H1 (cell line): ENCODE measurements around the gene DEXI. TPM values are rescaled to one million over a fixed set of nuclear protein-coding genes. Genes with fewer than 3 reads are reported as not detected.

Experiments
- CTCF ChIA-PET: fragments of 300-600 bp; sonication (Branson Sonifier 250); formaldehyde crosslinking; loops from one replicate; lab custom pipeline; 2021; ENCODE audit not compliant: partially characterized antibody; lab: Charles Lee
- POLR2A ChIA-PET: fragments of 300-600 bp; sonication (Branson Sonifier 250); formaldehyde crosslinking; loops from one replicate; lab custom pipeline; 2021; ENCODE audit warnings: inconsistent platforms; ENCODE audit not compliant: partially characterized antibody; lab: Charles Lee
- DNase-seq, 2 experiments: peaks; one replicate each; pipeline versions ENCODE4 v3.0.0 to v3.0.0-alpha.2; 2010 to 2022; ENCODE audit warnings: low spot score in 2 of 2, low read depth in 1 of 2, mixed read lengths in 1 of 2
- FAIRE-seq: peaks from 2 replicates; lab custom pipeline; 2011; peaks lifted over from hg19 to GRCh38; lab: Jason Lieb, UNC
- H2AFZ ChIP-seq: 2 replicates; pipeline ENCODE4 v1.8.1; 2012; ENCODE audit warnings: low read length, inconsistent platforms
- H2AK5ac ChIP-seq: 2 replicates; pipeline ENCODE4 v1.6.1; 2013; ENCODE audit warnings: low read depth, low read length
- H2BK120ac ChIP-seq: replicated peaks from 2 replicates; pipeline ENCODE3; 2013; ENCODE audit warnings: low read depth, low read length, inconsistent platforms
- H2BK12ac ChIP-seq: 2 replicates; pipeline ENCODE4 v1.6.1; 2013; ENCODE audit warnings: low read depth, low read length
- H2BK15ac ChIP-seq: 2 replicates; pipeline ENCODE4 v1.6.1; 2013; ENCODE audit warnings: low read length
- H2BK20ac ChIP-seq: 2 replicates; pipeline ENCODE4 v1.6.1; 2013; ENCODE audit warnings: low read length
- H2BK5ac ChIP-seq: 2 replicates; pipeline ENCODE4 v1.6.1; 2013; ENCODE audit warnings: low read depth, low read length
- H3K14ac ChIP-seq: 2 replicates; pipeline ENCODE4 v1.6.1; 2013; ENCODE audit warnings: inconsistent platforms; ENCODE audit not compliant: insufficient read length
- H3K18ac ChIP-seq: 2 replicates; pipeline ENCODE4 v1.6.1; 2013; ENCODE audit warnings: low read length; ENCODE audit errors: extremely low read depth
- H3K23ac ChIP-seq: 2 replicates; pipeline ENCODE4 v1.6.1; 2013; ENCODE audit warnings: inconsistent platforms; ENCODE audit not compliant: insufficient read length
- H3K23me2 ChIP-seq: 2 replicates; pipeline ENCODE4 v1.6.1; 2013; ENCODE audit warnings: low read depth, low read length
- H3K27ac ChIP-seq: 2 replicates; pipeline ENCODE4 v1.6.1; 2011; ENCODE audit warnings: low read depth, low read length, inconsistent platforms
- H3K27me3 ChIP-seq, 4 experiments: replicated peaks in 1 of 4; 1 replicate in 1 of 4; 2 replicates in 3 of 4; pipeline versions ENCODE4 v1.6.1 to v1.8.1; 2011 to 2013; ENCODE audit warnings: low read length in 3 of 4, mild to moderate bottlenecking in 3 of 4, inconsistent platforms in 2 of 4, mixed read lengths in 2 of 4, moderate library complexity in 1 of 4; ENCODE audit not compliant: control insufficient read depth in 3 of 4, insufficient read depth in 3 of 4; ENCODE audit errors: extremely low read depth in 1 of 4
- H3K36me3 ChIP-seq, 4 experiments: 2 replicates each; pipeline versions ENCODE4 v1.6.1 to v1.8.1; 2011 to 2013; ENCODE audit warnings: mild to moderate bottlenecking in 4 of 4, low read length in 3 of 4, moderate library complexity in 2 of 4, control low read depth in 1 of 4, inconsistent platforms in 1 of 4; ENCODE audit not compliant: insufficient read depth in 4 of 4, control insufficient read depth in 2 of 4
- H3K4ac ChIP-seq: replicated peaks from 2 replicates; pipeline ENCODE3; 2013; ENCODE audit warnings: low read length, low read depth, mixed read lengths, inconsistent platforms; ENCODE audit not compliant: insufficient read length
- H3K4me1 ChIP-seq, 4 experiments: replicated peaks in 1 of 4; 1 replicate in 1 of 4; 2 replicates in 3 of 4; pipeline versions ENCODE4 v1.6.1 to v1.8.1; 2011 to 2013; ENCODE audit warnings: low read length in 3 of 4, inconsistent platforms in 2 of 4, mixed read lengths in 1 of 4; ENCODE audit not compliant: insufficient read depth in 4 of 4, control insufficient read depth in 3 of 4
- H3K4me2 ChIP-seq, 2 experiments: 2 replicates each; pipeline versions ENCODE4 v1.6.1 to v1.8.1; 2011 to 2013; ENCODE audit warnings: low read depth in 2 of 2, low read length in 2 of 2, control low read depth in 1 of 2, inconsistent platforms in 1 of 2, mild to moderate bottlenecking in 1 of 2; ENCODE audit not compliant: insufficient read depth in 1 of 2
- H3K4me3 ChIP-seq, 4 experiments: fragments of 200-600, 300-600 bp in 1 of 4; sonication (generic), shearing (Covaris generic), sonication (Bioruptor Twin) in 1 of 4; 2 replicates each; pipeline versions ENCODE4 v1.5.1 to v1.8.1; 2011 to 2016; ENCODE audit warnings: low read length in 4 of 4, low read depth in 3 of 4, control low read depth in 2 of 4, inconsistent platforms in 2 of 4, mild to moderate bottlenecking in 2 of 4, mixed read lengths in 1 of 4, moderate library complexity in 1 of 4; ENCODE audit not compliant: insufficient read depth in 2 of 4; ENCODE audit errors: extremely low read depth in 1 of 4
- H3K56ac ChIP-seq: replicated peaks from 2 replicates; pipeline ENCODE3; 2013; ENCODE audit warnings: low read depth, mild to moderate bottlenecking, mixed read lengths, low read length, inconsistent platforms; ENCODE audit not compliant: insufficient read length
- H3K79me1 ChIP-seq: 2 replicates; pipeline ENCODE4 v1.6.1; 2013; ENCODE audit warnings: low read depth, low read length, control low read depth
- H3K79me2 ChIP-seq, 2 experiments: 2 replicates each; pipeline versions ENCODE4 v1.6.1 to v1.8.1; 2012 to 2013; ENCODE audit warnings: low read length in 2 of 2, mild to moderate bottlenecking in 2 of 2, inconsistent platforms in 1 of 2; ENCODE audit not compliant: insufficient read depth in 2 of 2, control insufficient read depth in 1 of 2
- H3K9ac ChIP-seq, 4 experiments: replicated peaks in 1 of 4; 1 replicate in 1 of 4; 2 replicates in 3 of 4; pipeline versions ENCODE4 v1.6.1 to v1.8.1; 2011 to 2013; ENCODE audit warnings: low read depth in 3 of 4, low read length in 3 of 4, control low read depth in 2 of 4, mild to moderate bottlenecking in 2 of 4, moderate library complexity in 2 of 4, inconsistent platforms in 1 of 4; ENCODE audit errors: extremely low read depth in 1 of 4
- H3K9me3 ChIP-seq, 2 experiments: 2 replicates each; pipeline versions ENCODE4 v1.6.1 to v1.8.1; 2012 to 2013; ENCODE audit warnings: mild to moderate bottlenecking in 2 of 2, moderate library complexity in 2 of 2, control low read depth in 1 of 2, inconsistent platforms in 1 of 2, low read depth in 1 of 2, low read length in 1 of 2, mixed read lengths in 1 of 2; ENCODE audit not compliant: insufficient read depth in 2 of 2
- H4K20me1 ChIP-seq, 2 experiments: replicated peaks in 1 of 2; 2 replicates each; pipeline versions ENCODE3 to v1.8.1; 2011 to 2013; ENCODE audit warnings: inconsistent platforms in 2 of 2, low read length in 2 of 2, mild to moderate bottlenecking in 1 of 2; ENCODE audit not compliant: insufficient read depth in 2 of 2, control insufficient read depth in 1 of 2
- H4K5ac ChIP-seq: 2 replicates; pipeline ENCODE4 v1.6.1; 2013; ENCODE audit warnings: low read length, low read depth, mixed read lengths, inconsistent platforms; ENCODE audit not compliant: insufficient read length
- H4K8ac ChIP-seq: 2 replicates; pipeline ENCODE4 v1.8.0; 2013; ENCODE audit warnings: mild to moderate bottlenecking, moderate library complexity, low read length, inconsistent platforms; ENCODE audit not compliant: insufficient read depth; ENCODE audit errors: extremely low read depth
- H4K91ac ChIP-seq: replicated peaks from 2 replicates; pipeline ENCODE3; 2013; ENCODE audit warnings: low read length, mixed read lengths, inconsistent platforms; ENCODE audit not compliant: insufficient read length
- CEBPB ChIP-seq: IDR thresholded peaks from 2 replicates; pipeline ENCODE4 v1.6.1; 2012; ENCODE audit warnings: low read depth, low read length
- E2F6 ChIP-seq: IDR thresholded peaks from 2 replicates; pipeline ENCODE4 v1.6.1; 2012; ENCODE audit warnings: inconsistent platforms
- SIN3A ChIP-seq, 2 experiments: IDR thresholded peaks in 1 of 2; conservative IDR thresholded peaks in 1 of 2; 2 replicates each; pipeline ENCODE4 v1.6.1; 2011 to 2012; ENCODE audit warnings: low read length in 2 of 2, improper control_type of control experiment in 1 of 2, low read depth in 1 of 2, mild to moderate bottlenecking in 1 of 2
- SP2 ChIP-seq: IDR thresholded peaks from 2 replicates; pipeline ENCODE4 v1.6.1; 2012; ENCODE audit warnings: mild to moderate bottlenecking, low read length, inconsistent platforms
- WGBS, 2 experiments: shearing (Covaris generic) in 1 of 2; methylation state at CpG; one replicate each; pipeline versions ENCODE4 v1.1.6 to v1.1.7; 2013 to 2015; ENCODE audit warnings: low lambda C conversion rate in 2 of 2, mixed read lengths in 2 of 2, inconsistent platforms in 1 of 2, low coverage in 1 of 2, missing lambda C conversion rate in 1 of 2; ENCODE audit not compliant: insufficient replicate concordance in 2 of 2, insufficient coverage in 1 of 2, insufficient read length in 1 of 2; ENCODE audit errors: extremely low coverage in 1 of 2, missing lambda C conversion rate in 1 of 2; 5-methylcytosine and 5-hydroxymethylcytosine counted together
- polyA plus RNA-seq, 7 experiments: library from polyadenylated mRNA; depleted of rRNA in 3 of 7; stranded (reverse) in 5 of 7; unstranded in 2 of 7; fragments of >200 nt in 5 of 7; fragments of 200-250 nt in 2 of 7; gene quantifications; 1 replicate in 5 of 7; 2 replicates in 1 of 7; 4 replicates in 1 of 7; pipeline versions ENCODE4 v1.2.1 to v1.2.3, GENCODE V29; 2011 to 2013; ENCODE audit warnings: missing spikeins in 2 of 7, mixed read lengths in 2 of 7
- total RNA-seq: library from RNA; stranded (reverse); fragmentation: NEBNext Ultra II Directional; extraction: Animal tissue kit (Norgen Biotek cat#: 25700); gene quantifications from 2 replicates; pipeline ENCODE4 v1.2.1, GENCODE V29; 2021

Gene DEXI
- total and polyA plus RNA-seq, 2 of the 8 experiments (the other 6 are each of a cell fraction or from before 2014, with no cell fraction given) = 39.5 to 47.3 TPM

- Histone ChIP-seq H4K5ac (no peak overlapping the region), H3K4me1 (peaks cover 3 to 10% (median 7%) of the 10 kb centered on the region in 4 experiments; a peak in 6 of 7 replicates), H3K27ac (no peak overlapping the region), H3K4me3 (no peak overlapping the region), H4K8ac (no peak overlapping the region), H3K14ac (no peak overlapping the region), H3K9me3 (no peaks in the 10 kb centered on the region), H2AK5ac (no peak overlapping the region), H2BK120ac (no peak overlapping the region), H2AFZ (no peak overlapping the region), H3K27me3 (no peaks in the 10 kb centered on the region), H3K9ac (no peak overlapping the region), H3K18ac (no peak overlapping the region), H4K20me1 (peaks cover 7 to 9% of the 10 kb centered on the region in 2 experiments), H3K79me2 (peaks cover 0 to 28% of the 10 kb centered on the region in 2 experiments; a peak in 1 of 4 replicates), H3K23me2 (no peaks in the 10 kb centered on the region), H3K23ac (no peak overlapping the region), H4K91ac (no peak overlapping the region), H3K79me1 (peaks cover 3% of the 10 kb centered on the region; the same call in 1 of the 2 replicates), H3K36me3 (no peaks in the 10 kb centered on the region), H3K4ac (no peak overlapping the region), H2BK5ac (no peak overlapping the region), H3K4me2 (no peak overlapping the region), H2BK12ac (no peak overlapping the region), H2BK15ac (no peak overlapping the region), H3K56ac (no peak overlapping the region), H2BK20ac (no peak overlapping the region)
- 96% methylated on average over 7 of the region's 7 CpGs; no CpG with 5 or more reads in 1 of the 2 experiments for WGBS, 2 experiments
- FAIRE-seq (no peak), DNase-seq (no peak)
- ChIA-PET CTCF (interaction anchor here (0.8 to 7.8 kb wide), 12 partner anchors 9 to 452 kb away, joined by 3 to 117 read pairs (median 4); partner anchors contain the start of gene SOCS1), POLR2A (interaction anchor here (1.0 to 1.5 kb wide), 2 partner anchors 25 to 300 kb away, joined by 3 read pairs; no protein-coding TSS in a partner anchor)
- no peak for TF ChIP-seq E2F6
- TF ChIP-seq SP2 = no peak
- TF ChIP-seq SIN3A (conservative IDR thresholded peaks at IDR 0.05 in 1 of 2, IDR thresholded peaks at IDR 0.05 in 1 of 2; ENCODE audit: low read depth in 1 of 2, low read length in 2 of 2) = no peak
- TF ChIP-seq CEBPB = no peak
Observed at GRCh38 chr16:10954903-10955302, 12.6 kb upstream of the DEXI start.
